HG02798 (cell line): ENCODE measurements around the gene RAP2C.

Experiments used
- ATAC-seq: cut with Tn5 transposase; IDR thresholded peaks from one replicate; pipeline ENCODE4 v1.9.1; 2021; ENCODE audit warnings: mild to moderate bottlenecking; ENCODE audit not compliant: unreplicated experiment, poor library complexity

RAP2C gene

GRCh38 chrX:132219343-132219768, at the start of gene RAP2C:
Gene RAP2C, minus strand, starts transcription at chrX:132219447. Its CDS starts 2,179 bp downstream, at chrX:132217268.
- peak; percentile 68 for ATAC-seq

GRCh38 chrX:132267392-132267791, 48.1 kb upstream of the RAP2C start:
- no peak for ATAC-seq

GRCh38 chrX:132266583-132267355, 47.5 kb upstream of the RAP2C start:
- ATAC-seq = peak; percentile 42

- no peak for ATAC-seq
Observed at GRCh38 chrX:132263127-132263526, 43.9 kb upstream of the RAP2C start.

- ATAC-seq = no peak
Observed at GRCh38 chrX:132258509-132258908, 39.3 kb upstream of the RAP2C start.

- ATAC-seq = no peak
Observed at GRCh38 chrX:132257116-132257515, 37.9 kb upstream of the RAP2C start.

- ATAC-seq = no peak
Observed at GRCh38 chrX:132236121-132236520, 16.9 kb upstream of the RAP2C start.

GRCh38 chrX:132235488-132235887, 16.2 kb upstream of the RAP2C start:
- ATAC-seq = no peak

GRCh38 chrX:132231587-132231986, 12.3 kb upstream of the RAP2C start:
- no peak for ATAC-seq

GRCh38 chrX:132227383-132228112, 8.3 kb upstream of the RAP2C start:
- ATAC-seq = no peak

- no peak for ATAC-seq
Observed at GRCh38 chrX:132226169-132226568, 6.9 kb upstream of the RAP2C start.

GRCh38 chrX:132218100-132218812, 991 bp downstream of the RAP2C start:
- ATAC-seq = peak; percentile 73

- ATAC-seq = peak; percentile 66
Observed at GRCh38 chrX:132217203-132218073, 1.8 kb downstream of the RAP2C start.

- peak; percentile 4 for ATAC-seq
Observed at GRCh38 chrX:132216806-132217202, 2.4 kb downstream of the RAP2C start.

- ATAC-seq = no peak
Observed at GRCh38 chrX:132216283-132216682, 3.0 kb downstream of the RAP2C start.

- no peak for ATAC-seq
Observed at GRCh38 chrX:132214518-132214917, 4.7 kb downstream of the RAP2C start.

GRCh38 chrX:132209527-132209926, 9.7 kb downstream of the RAP2C start:
- ATAC-seq = no peak

GRCh38 chrX:132208422-132208821, 10.8 kb downstream of the RAP2C start:
- ATAC-seq = no peak

GRCh38 chrX:132207996-132208395, 11.3 kb downstream of the RAP2C start:
- no peak for ATAC-seq

- ATAC-seq = no peak
Observed at GRCh38 chrX:132206259-132206658, 13.0 kb downstream of the RAP2C start.
